ENCODE data around the gene GRM7. TPM values are rescaled to one million over a fixed set of nuclear protein-coding genes. Genes with fewer than 3 reads are reported as not detected.

The GRM7 gene
- total and polyA plus RNA-seq, 4 donors = 0.08 to 0.33 TPM; not detected in 2

- H3K27ac ChIP-seq (ENCODE audit: low read depth in 1 of 2, low read length in 2 of 2) = no peak overlapping the region
- H3K36me3 ChIP-seq (ENCODE audit: control insufficient read depth in 4 of 4, insufficient read depth in 3 of 4, low read depth in 1 of 4, low read length in 3 of 4) = no peaks in the 10 kb centered on the region
- no peaks in the 10 kb centered on the region for H3K27me3 ChIP-seq (ENCODE audit: control insufficient read depth in 4 of 4, insufficient read depth in 4 of 4, low read length in 3 of 4)
- 72% methylated on average over 4 of the region's 4 CpGs for WGBS
- no peak overlapping the region for H3K9ac ChIP-seq (ENCODE audit: low read depth in 1 of 2, low read length in 2 of 2)
- no peaks in the 10 kb centered on the region for H3K9me3 ChIP-seq (ENCODE audit: control insufficient read depth in 4 of 4, low read length in 3 of 4)
- DNase-seq (ENCODE audit: low spot score) = no peak
- H3K4me1 ChIP-seq (ENCODE audit: control insufficient read depth in 4 of 4, insufficient read depth in 4 of 4, low read length in 3 of 4) = no peaks in the 10 kb centered on the region
- H3K4me3 ChIP-seq (ENCODE audit: low read depth in 1 of 3, low read length in 3 of 3) = no peak overlapping the region
- no peak for TF ChIP-seq RAD21 (IDR thresholded peaks at IDR 0.05)
- TF ChIP-seq HNF4A (conservative IDR thresholded peaks at IDR 0.05) = no peak
- no peak for TF ChIP-seq ZBTB33 (IDR thresholded peaks at IDR 0.05)
- TF ChIP-seq CTCF (IDR thresholded peaks at IDR 0.05; ENCODE audit: low read depth, low read length, missing input control) = no peak
- no peak for TF ChIP-seq GABPA (IDR thresholded peaks at IDR 0.05 in 1 of 2, conservative IDR thresholded peaks at IDR 0.05 in 1 of 2)
- TF ChIP-seq HNF4G (IDR thresholded peaks at IDR 0.05) = no peak
- TF ChIP-seq YY1 (IDR thresholded peaks at IDR 0.05) = no peak
- no peak for TF ChIP-seq RXRA (IDR thresholded peaks at IDR 0.05)
- TF ChIP-seq MAX (IDR thresholded peaks at IDR 0.05) = no peak
- TF ChIP-seq ATF3 (IDR thresholded peaks at IDR 0.05) = no peak
- no peak for TF ChIP-seq SP1 (IDR thresholded peaks at IDR 0.05)
- no peak for TF ChIP-seq JUND (IDR thresholded peaks at IDR 0.05)
- TF ChIP-seq NR2F2 (IDR thresholded peaks at IDR 0.05) = no peak
Observed at GRCh38 chr3:7001370-7001769, 140.5 kb downstream of the GRM7 start.

GRCh38 chr3:7015683-7016440 lies 154.9 kb downstream of the GRM7 start:
- no peak for TF ChIP-seq FOXA1 (IDR thresholded peaks at IDR 0.05)
- TF ChIP-seq FOXA2 (IDR thresholded peaks at IDR 0.05) = no peak
- TF ChIP-seq GABPA (IDR thresholded peaks at IDR 0.05 in 1 of 2, conservative IDR thresholded peaks at IDR 0.05 in 1 of 2) = no peak
- TF ChIP-seq MAX (IDR thresholded peaks at IDR 0.05) = no peak
- TF ChIP-seq REST (IDR thresholded peaks at IDR 0.05) = no peak
- TF ChIP-seq NR2F2 (IDR thresholded peaks at IDR 0.05) = no peak
- no peak for TF ChIP-seq TAF1 (conservative IDR thresholded peaks at IDR 0.05)
- TF ChIP-seq EGR1 (IDR thresholded peaks at IDR 0.05; ENCODE audit: low read depth in 2 of 2) = no peak
- TF ChIP-seq ZBTB33 (IDR thresholded peaks at IDR 0.05) = no peak
- TF ChIP-seq HNF4A (conservative IDR thresholded peaks at IDR 0.05) = no peak
- DNase-seq (ENCODE audit: low spot score) = no peak
- 61% methylated on average over 5 of the region's 5 CpGs for WGBS

More at GRCh38 chr3:7015683-7016440, 154.9 kb downstream of the GRM7 start:
- H3K36me3 ChIP-seq (ENCODE audit: control insufficient read depth in 4 of 4, insufficient read depth in 3 of 4, low read depth in 1 of 4, low read length in 3 of 4) = no peaks in the 10 kb centered on the region
- H3K4me1 ChIP-seq (ENCODE audit: control insufficient read depth in 4 of 4, insufficient read depth in 4 of 4, low read length in 3 of 4) = no peaks in the 10 kb centered on the region
- H3K9me3 ChIP-seq (ENCODE audit: control insufficient read depth in 4 of 4, low read length in 3 of 4) = peaks cover 5 to 13% (median 9%) of the 10 kb centered on the region in 4 donors
- no peak overlapping the region for H3K9ac ChIP-seq (ENCODE audit: low read depth in 1 of 2, low read length in 2 of 2)
- H3K27ac ChIP-seq (ENCODE audit: low read depth in 1 of 2, low read length in 2 of 2) = no peak overlapping the region
- no peak overlapping the region for H3K4me3 ChIP-seq (ENCODE audit: low read depth in 1 of 3, low read length in 3 of 3)
- peaks cover 0 to 3% (median 0%) of the 10 kb centered on the region in 4 donors for H3K27me3 ChIP-seq (ENCODE audit: control insufficient read depth in 4 of 4, insufficient read depth in 4 of 4, low read length in 3 of 4)

Measured in liver (tissue), 9 donors.